H7 (cell line): ENCODE results near the gene CDH23. TPM values are rescaled to one million over a fixed set of nuclear protein-coding genes. Genes with fewer than 3 reads are reported as not detected.

Experiments used
- DNase-seq: peaks from one replicate; pipeline ENCODE4 v3.0.0; 2012
- H3K27me3 ChIP-seq: 2 replicates; pipeline ENCODE4 v1.6.0; 2011; ENCODE audit warnings: mild to moderate bottlenecking, low read length; ENCODE audit not compliant: control insufficient read depth, insufficient read depth
- H3K36me3 ChIP-seq: replicated peaks from 2 replicates; pipeline ENCODE4 v1.5.1; 2011; ENCODE audit warnings: low read length; ENCODE audit not compliant: control insufficient read depth, insufficient read depth
- H3K4me3 ChIP-seq: 2 replicates; pipeline ENCODE4 v1.5.1; 2011; ENCODE audit warnings: low read depth, mild to moderate bottlenecking, control low read depth, low read length, moderate library complexity; ENCODE audit not compliant: insufficient read depth
- total RNA-seq: library from RNA; depleted of rRNA; stranded (reverse); fragments of >200 nt; shearing (Covaris generic); gene quantifications from 2 replicates; pipeline ENCODE4 v1.2.3, GENCODE V29; 2014

CDH23 gene
- total RNA-seq, 1 experiment from 2014 or later = 4.5 TPM

DNA sequence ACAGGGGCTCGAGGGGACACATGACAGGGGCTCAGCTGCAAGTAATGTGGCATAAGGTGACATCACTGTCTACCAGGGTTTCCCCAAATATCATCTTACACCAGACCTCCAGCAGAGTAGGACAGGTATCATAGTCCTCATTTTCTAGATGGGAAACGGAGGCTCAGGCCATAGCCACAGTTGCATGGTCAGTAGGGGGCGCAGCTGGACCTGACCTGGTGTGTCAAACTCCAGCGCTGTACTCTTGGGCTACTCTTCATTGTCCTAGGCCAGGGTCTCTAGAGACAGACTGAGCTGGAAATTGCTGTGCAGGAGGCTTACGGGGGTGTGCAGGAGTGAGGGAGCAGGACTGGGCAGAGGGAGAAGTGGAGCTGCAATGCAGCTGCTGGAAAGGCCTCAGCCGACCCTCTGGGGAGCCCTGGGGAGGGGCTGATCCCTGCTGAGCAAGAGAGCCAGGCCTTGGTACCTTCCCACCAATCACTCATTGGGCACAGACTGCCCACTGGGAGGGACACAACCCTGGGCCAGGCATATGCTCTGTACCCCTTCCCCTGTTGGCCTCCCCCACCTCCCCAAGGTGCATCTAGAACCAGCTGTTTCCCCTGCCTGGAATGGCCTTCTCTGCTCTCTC is 89.9 kb downstream of the CDH23 start:
- peak; percentile 90 for DNase-seq
- H3K27me3 ChIP-seq = peaks cover 5% of the 10 kb centered on the region; the same call in 1 of the 2 replicates
- H3K4me3 ChIP-seq = no peak overlapping the region
- no peaks in the 10 kb centered on the region for H3K36me3 ChIP-seq

DNA sequence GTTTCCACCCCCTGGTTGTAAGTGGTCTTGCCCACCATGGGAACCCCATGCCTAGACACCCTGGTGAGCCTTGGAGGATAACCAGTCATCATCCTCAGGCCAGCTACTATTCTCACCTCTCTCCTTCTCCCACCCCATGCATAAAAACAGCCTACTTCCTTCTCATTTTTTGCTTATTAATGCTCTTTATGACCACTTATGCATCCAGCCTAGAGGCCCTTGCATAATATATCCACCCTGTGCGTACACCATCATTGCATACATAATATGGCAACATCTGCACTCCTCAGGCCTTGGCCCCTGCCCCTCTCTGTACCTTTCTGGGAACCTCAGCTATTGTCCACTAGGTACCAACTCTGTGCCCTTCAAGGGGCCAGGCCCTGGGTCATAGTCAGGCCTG is 91.0 kb downstream of the CDH23 start:
- Histone ChIP-seq H3K27me3 (peaks cover 7% of the 10 kb centered on the region; the same call in 1 of the 2 replicates), H3K4me3 (no peak overlapping the region), H3K36me3 (no peaks in the 10 kb centered on the region)
- DNase-seq = no peak

DNA sequence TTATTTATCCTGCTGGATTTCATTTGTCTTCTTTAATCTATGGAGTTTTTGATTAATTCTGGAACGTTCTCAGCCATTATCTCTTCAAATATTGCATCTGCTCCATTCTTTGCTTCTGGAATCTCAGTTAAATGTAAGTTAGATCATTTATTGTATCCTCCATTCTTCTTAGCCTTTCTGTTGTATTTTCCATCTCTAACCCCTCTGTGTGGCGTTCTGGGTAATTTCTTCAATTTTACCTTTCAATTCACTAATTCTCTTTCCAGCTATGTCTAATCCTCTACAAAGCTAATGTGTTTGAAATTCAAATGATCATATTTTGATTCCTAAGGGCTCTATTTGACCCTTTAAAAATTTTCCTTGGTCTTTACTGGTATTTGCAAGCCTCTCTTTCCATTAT is 92.4 kb downstream of the CDH23 start:
- no peak for DNase-seq
- peaks cover 7% of the 10 kb centered on the region; the same call in 1 of the 2 replicates for H3K27me3 ChIP-seq
- H3K36me3 ChIP-seq = no peaks in the 10 kb centered on the region
- no peak overlapping the region for H3K4me3 ChIP-seq

DNA sequence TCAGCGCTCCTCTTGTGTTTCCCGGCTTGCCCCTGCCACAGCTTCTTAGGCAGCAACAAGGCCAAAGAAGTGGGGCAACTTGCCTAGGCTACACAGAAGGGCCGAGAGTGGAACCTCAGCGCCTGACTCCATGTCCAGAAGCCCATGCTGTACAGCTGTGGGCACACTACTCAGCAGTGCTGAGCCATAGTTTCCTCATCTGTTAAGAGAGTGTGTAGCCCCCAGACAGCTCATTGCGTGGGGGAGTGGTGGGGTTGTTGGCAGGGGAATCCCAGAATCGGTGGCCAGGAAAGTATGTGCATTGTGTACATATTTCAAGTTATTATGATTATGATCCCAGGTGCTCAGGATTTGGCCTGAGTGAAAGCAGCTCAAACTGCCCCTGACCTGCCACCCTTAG is 96.2 kb downstream of the CDH23 start:
- H3K36me3 ChIP-seq = no peaks in the 10 kb centered on the region
- no peak overlapping the region for H3K4me3 ChIP-seq
- no peak for DNase-seq
- H3K27me3 ChIP-seq = peaks cover 22% of the 10 kb centered on the region

DNA sequence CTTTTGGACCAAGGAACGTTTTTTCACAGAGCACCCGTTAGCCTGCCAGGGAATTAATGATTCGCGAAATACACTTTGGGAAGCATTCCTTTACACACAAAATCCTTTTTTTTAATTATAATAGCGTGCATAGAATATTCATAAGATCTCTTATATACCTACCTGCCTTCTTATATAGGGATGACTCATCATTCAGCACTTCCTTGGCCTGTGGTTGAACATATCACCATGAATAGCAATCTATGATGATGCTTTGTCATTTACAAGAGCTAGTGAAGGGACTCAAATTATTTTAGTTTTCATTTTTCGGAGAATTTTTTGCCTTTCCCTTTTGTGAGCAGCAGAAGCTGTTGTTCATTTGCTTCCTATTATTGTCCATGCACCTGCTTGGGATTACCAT is 97.0 kb downstream of the CDH23 start:
- no peak overlapping the region for H3K4me3 ChIP-seq
- H3K36me3 ChIP-seq = no peaks in the 10 kb centered on the region
- peaks cover 30% of the 10 kb centered on the region for H3K27me3 ChIP-seq
- no peak for DNase-seq

DNA sequence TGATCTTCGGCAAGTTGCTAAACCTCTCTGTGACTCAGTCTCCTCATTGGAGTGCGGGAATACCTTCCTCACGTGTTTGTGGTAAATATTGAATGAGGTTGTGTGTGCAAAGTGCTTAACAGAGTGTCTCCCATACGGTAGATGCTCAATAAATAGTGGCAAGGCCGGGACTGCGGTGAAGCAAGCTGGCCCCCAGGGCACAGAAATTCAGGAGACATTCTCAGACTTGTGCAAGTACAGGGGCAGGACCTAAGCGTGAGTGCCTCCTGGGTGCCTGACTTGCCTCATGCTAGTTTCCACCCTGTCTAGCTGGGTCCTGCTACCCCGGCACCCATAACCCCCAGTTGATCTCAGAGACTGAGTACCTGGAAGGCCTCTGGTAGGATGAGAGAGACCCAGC is 97.8 kb downstream of the CDH23 start:
- Histone ChIP-seq H3K4me3 (no peak overlapping the region), H3K36me3 (no peaks in the 10 kb centered on the region), H3K27me3 (peaks cover 33% of the 10 kb centered on the region)
- no peak for DNase-seq

DNA sequence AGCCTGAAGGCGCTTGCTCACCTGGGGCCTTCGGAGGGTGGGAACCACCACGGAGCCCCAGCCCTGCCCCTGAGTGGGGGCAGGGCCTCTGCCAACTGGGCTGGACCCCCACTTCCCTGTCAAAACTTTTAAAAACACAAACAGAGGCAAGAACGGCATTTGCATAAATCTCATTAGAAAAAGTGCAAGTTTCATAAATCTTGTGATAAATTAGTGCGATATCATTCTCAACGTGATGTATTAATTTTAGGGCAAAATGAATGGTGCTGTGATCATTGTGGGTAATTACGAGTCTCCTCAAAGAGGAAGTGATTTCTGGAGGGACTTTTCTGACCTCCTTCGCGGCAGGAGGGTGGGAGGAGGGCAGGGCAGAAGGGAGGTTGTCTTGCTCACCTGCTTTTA is 98.3 kb downstream of the CDH23 start:
- DNase-seq = no peak
- peaks cover 33% of the 10 kb centered on the region for H3K27me3 ChIP-seq
- no peaks in the 10 kb centered on the region for H3K36me3 ChIP-seq
- H3K4me3 ChIP-seq = no peak overlapping the region

DNA sequence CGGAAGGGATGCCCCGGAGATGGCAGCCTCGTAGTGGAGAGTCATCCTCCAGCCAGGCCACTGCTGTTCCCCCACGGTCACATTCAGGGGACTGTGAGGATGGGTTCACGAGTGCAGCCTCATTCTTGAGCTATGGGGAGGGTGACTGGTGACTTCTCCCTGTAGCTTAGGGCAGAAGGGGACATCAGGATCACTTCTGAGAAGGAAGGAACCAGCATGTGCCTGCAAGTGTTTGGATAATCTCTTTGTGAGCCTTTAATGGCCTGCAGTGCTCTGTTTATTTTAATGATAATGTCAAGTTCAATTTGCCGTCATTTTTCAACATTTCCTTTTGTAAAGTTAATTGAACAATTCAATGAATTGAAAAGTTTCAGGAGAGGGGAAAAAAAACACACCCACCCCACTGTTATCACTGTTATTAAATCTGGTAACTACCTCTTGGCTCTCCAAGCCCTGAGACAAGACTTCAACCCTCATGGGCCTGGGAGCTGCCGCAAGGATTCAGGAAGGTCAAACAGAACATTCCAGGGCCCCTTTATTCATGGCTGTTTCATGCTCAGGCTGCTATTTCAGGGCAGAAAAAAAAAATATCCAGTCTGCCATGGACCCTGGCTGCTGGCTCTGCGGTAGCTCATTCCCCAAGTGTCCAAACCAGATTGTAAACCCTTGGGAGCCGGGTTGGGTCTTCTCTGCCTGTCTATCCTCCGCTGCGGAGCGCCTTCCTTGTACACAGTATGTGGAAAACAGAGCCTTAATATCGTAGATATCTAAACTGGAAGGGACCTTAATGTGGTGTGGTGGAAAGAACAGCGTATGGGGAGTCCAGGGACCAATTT is 100.4 kb downstream of the CDH23 start:
- Histone ChIP-seq H3K36me3 (no peaks in the 10 kb centered on the region), H3K27me3 (peaks cover 28% of the 10 kb centered on the region), H3K4me3 (no peak overlapping the region)
- DNase-seq = no peak

DNA sequence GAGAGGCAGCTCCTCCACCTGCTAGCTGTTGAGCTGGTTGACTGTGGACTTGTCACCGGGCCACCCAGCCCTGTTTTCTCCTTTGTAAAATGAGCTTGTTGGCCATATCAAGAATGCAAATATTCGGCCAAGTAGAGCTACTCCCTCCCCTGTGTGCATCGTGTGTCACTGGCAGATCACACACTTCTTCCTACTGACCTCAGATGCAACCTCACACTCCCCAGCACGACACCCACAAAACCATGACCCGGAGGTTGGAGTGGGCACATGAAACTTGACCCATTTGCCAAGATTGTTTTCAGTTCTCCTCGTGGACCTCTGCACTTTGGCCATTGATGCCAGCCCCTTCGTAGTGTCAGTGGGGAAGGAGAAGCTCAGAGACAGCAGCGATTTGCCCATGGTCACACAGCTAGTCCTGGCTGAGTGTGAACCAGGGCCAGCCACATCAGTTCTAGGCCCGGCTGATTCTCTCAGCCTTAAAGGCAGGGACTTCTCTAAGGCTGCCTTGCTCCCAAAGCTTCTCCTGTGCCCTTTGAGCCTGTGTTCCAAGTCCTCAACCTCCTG is 101.1 kb downstream of the CDH23 start:
- no peaks in the 10 kb centered on the region for H3K36me3 ChIP-seq
- H3K4me3 ChIP-seq = no peak overlapping the region
- DNase-seq = no peak
- H3K27me3 ChIP-seq = peaks cover 28% of the 10 kb centered on the region

DNA sequence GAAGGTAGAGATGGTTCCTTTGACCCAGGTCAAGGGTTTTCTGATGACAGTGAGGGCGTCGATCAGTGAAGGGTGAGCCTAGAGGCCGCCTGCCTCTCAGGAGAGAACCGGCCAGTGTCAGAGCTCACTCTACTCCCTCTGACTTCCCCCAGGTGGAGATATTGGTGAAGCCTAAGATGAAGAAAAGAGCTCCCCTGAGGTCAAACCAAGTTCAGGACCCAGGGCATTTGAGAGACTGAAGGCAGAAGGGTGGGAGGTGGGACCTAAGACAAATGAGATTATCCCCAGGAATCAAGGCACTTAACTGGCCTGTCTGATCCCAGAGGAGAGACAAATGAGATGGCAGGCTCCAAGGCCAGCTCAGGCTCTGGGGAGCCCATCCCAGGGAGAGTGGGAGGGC is 104.7 kb downstream of the CDH23 start:
- H3K27me3 ChIP-seq = peaks cover 19% of the 10 kb centered on the region
- H3K36me3 ChIP-seq = no peaks in the 10 kb centered on the region
- no peak for DNase-seq
- no peak overlapping the region for H3K4me3 ChIP-seq

DNA sequence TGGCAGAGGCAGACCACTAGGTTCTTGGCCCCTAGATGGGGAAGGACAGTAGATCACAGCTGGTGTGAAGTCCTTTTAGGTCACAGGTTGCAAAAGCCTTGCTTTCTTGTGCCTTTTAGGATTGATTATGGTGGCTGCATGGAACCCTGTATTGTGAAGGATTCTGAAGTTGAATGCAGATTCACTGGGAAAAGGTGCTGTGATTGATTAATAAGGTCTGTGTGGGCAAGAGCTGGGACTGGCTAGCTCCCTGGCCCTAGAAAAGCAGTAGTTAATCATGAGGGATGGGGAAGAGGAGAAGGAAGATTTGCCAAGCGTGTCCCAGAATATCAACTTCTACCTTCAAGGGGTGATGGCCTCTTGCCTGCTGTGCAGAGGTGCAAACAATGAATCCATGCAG is 105.5 kb downstream of the CDH23 start:
- Histone ChIP-seq H3K27me3 (peaks cover 15% of the 10 kb centered on the region), H3K36me3 (no peaks in the 10 kb centered on the region), H3K4me3 (no peak overlapping the region)
- DNase-seq = no peak

DNA sequence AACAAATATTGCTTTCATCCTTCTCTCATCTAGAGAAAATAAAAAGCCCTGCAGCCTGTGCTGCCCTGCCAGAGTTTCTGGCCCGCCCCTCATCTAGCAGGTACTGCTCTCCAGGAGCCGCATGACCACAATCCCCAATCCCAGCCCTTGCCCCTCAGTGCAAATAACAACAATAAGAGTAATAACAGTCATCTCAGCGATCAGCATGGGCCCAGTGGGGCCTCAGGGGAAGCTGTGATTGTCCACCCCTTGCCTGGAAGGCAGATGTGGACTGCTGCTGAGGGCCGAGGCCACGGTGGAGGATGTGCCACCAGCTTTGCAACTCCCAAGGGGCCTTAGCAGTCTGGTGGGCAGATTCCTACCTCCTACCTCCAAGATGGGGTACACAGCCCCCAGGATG is 106.1 kb downstream of the CDH23 start:
- peaks cover 13% of the 10 kb centered on the region for H3K27me3 ChIP-seq
- no peaks in the 10 kb centered on the region for H3K36me3 ChIP-seq
- no peak for DNase-seq
- no peak overlapping the region for H3K4me3 ChIP-seq

DNA sequence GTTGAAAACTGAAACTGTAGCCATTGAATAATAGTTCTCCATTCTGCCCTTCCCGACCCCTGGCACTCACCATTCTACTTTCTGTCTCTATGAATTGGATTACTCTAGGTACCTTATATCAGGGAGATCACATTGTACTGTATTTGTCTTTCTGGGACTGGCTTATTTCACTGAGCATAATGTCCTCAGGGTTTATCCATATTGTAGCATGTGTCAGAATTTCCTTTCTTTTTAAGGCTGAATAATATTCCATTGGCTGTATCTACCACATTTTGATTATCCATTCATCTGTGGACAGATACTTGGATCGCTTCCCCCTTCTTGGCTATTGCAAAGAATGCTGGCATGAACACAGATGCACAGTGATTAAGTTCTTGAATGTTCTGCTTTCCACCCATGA is 107.4 kb downstream of the CDH23 start:
- H3K4me3 ChIP-seq = no peak overlapping the region
- H3K27me3 ChIP-seq = peaks cover 1% of the 10 kb centered on the region; the same call in 1 of the 2 replicates
- no peak for DNase-seq
- H3K36me3 ChIP-seq = no peaks in the 10 kb centered on the region

DNA sequence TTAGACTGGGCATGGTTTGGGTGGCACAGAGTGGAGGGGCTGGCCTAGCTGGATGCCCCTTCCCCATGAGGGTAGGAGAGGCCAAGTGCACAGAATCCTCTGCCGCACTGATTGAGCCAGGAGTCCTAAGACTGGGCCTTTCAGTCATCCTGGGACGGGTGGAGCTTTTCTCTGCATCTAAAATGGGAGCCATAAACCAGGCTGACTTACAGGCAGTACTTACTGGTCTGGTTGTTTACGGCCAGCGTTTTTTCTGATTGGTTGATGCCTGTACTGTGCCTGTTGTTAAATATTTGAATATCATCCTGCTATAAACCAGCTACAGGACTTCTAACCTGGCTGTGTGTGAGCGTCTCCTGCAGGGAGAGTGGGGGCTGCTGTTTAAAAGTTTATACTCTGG is 107.8 kb downstream of the CDH23 start:
- peaks cover 1% of the 10 kb centered on the region; the same call in 1 of the 2 replicates for H3K27me3 ChIP-seq
- H3K36me3 ChIP-seq = no peaks in the 10 kb centered on the region
- DNase-seq = no peak
- H3K4me3 ChIP-seq = no peak overlapping the region

DNA sequence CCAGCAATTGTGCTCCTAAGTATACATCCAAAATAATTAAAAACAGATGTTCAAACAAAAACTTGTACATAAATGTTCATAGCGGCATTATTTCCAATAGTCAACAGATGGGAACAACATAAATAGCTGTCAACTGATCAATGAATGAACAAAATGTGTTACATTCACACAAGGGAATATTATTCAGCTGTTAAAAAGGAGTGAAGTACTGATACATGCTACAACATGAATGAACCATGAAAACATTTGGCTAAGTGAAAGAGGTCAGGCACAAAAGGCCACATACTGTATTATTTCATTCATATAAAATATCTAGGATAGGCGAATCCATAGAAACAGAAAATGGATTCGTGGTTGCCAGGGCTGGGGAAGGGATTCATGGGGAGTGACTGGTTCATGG is 109.1 kb downstream of the CDH23 start:
- Histone ChIP-seq H3K4me3 (no peak overlapping the region), H3K36me3 (no peaks in the 10 kb centered on the region), H3K27me3 (no peaks in the 10 kb centered on the region)
- no peak for DNase-seq
